H9 (cell line): ENCODE data around the gene GNMT. TPM values are rescaled to one million over a fixed set of nuclear protein-coding genes. Genes with fewer than 3 reads are reported as not detected.

Experiments
- DNase-seq: peaks from one replicate; pipeline ENCODE4 v3.0.0-alpha.2; 2017
- H2AFZ ChIP-seq: one replicate; pipeline ENCODE4 v1.6.1; 2013; ENCODE audit warnings: mild to moderate bottlenecking, low read length, control low read depth, moderate library complexity
- H2AK5ac ChIP-seq: 2 replicates; pipeline ENCODE4 v1.6.1; 2013; ENCODE audit warnings: low read length, control low read depth, mixed read lengths; ENCODE audit not compliant: insufficient read length
- H2BK120ac ChIP-seq: one replicate; pipeline ENCODE4 v1.6.1; 2013; ENCODE audit warnings: low read depth, mild to moderate bottlenecking, low read length, control low read depth, inconsistent platforms; ENCODE audit not compliant: poor library complexity, severe bottlenecking
- H2BK12ac ChIP-seq: 2 replicates; pipeline ENCODE4 v1.6.1; 2013; ENCODE audit warnings: low read length, control low read depth, mixed read lengths, low read depth; ENCODE audit not compliant: insufficient read length
- H2BK15ac ChIP-seq: 2 replicates; pipeline ENCODE4 v1.6.1; 2013; ENCODE audit warnings: low read depth, low read length, control low read depth
- H2BK20ac ChIP-seq: one replicate; pipeline ENCODE4 v1.6.1; 2013; ENCODE audit warnings: low read depth, mild to moderate bottlenecking, low read length, control low read depth, inconsistent platforms; ENCODE audit not compliant: poor library complexity, severe bottlenecking
- H2BK5ac ChIP-seq: 2 replicates; pipeline ENCODE4 v1.6.1; 2013; ENCODE audit warnings: low read length, control low read depth, mixed read lengths; ENCODE audit not compliant: insufficient read length
- H3K14ac ChIP-seq: 2 replicates; pipeline ENCODE4 v1.6.1; 2013; ENCODE audit warnings: low read length, control low read depth; ENCODE audit not compliant: insufficient read depth
- H3K18ac ChIP-seq: 2 replicates; pipeline ENCODE4 v1.6.1; 2013; ENCODE audit warnings: low read depth, mild to moderate bottlenecking, mixed read lengths, low read length, control low read depth; ENCODE audit not compliant: insufficient read length
- H3K23ac ChIP-seq: 2 replicates; pipeline ENCODE4 v1.6.1; 2013; ENCODE audit warnings: low read length, control low read depth, mixed read lengths, low read depth; ENCODE audit not compliant: insufficient read length
- H3K23me2 ChIP-seq: 2 replicates; pipeline ENCODE4 v1.6.1; 2013; ENCODE audit warnings: low read depth, mild to moderate bottlenecking, mixed read lengths, low read length, control low read depth; ENCODE audit not compliant: insufficient read length, poor library complexity, severe bottlenecking
- H3K27ac ChIP-seq: 2 replicates; pipeline ENCODE4 v1.5.1; 2013; ENCODE audit warnings: low read length, control low read depth, mixed read lengths, low read depth; ENCODE audit not compliant: insufficient read length
- H3K27me3 ChIP-seq: 2 replicates; pipeline ENCODE4 v1.6.1; 2013; ENCODE audit warnings: low read length, control low read depth, inconsistent platforms; ENCODE audit not compliant: insufficient read depth
- H3K4ac ChIP-seq: 2 replicates; pipeline ENCODE4 v1.6.1; 2013; ENCODE audit warnings: low read depth, mild to moderate bottlenecking, control low read depth, inconsistent platforms, low read length, moderate library complexity
- H3K4me1 ChIP-seq: 2 replicates; pipeline ENCODE4 v1.6.1; 2013; ENCODE audit warnings: low read length, control low read depth, inconsistent platforms; ENCODE audit not compliant: insufficient read depth
- H3K4me2 ChIP-seq: 2 replicates; pipeline ENCODE4 v1.6.1; 2013; ENCODE audit warnings: low read length, control low read depth, mixed read lengths; ENCODE audit not compliant: insufficient read length, insufficient read depth
- H3K56ac ChIP-seq: 2 replicates; pipeline ENCODE4 v1.6.1; 2013; ENCODE audit warnings: low read depth, mild to moderate bottlenecking, mixed read lengths, low read length, control low read depth; ENCODE audit not compliant: insufficient read length
- H3K79me1 ChIP-seq: 2 replicates; pipeline ENCODE4 v1.6.1; 2013; ENCODE audit warnings: low read depth, mild to moderate bottlenecking, moderate library complexity, low read length, control low read depth, inconsistent platforms; ENCODE audit not compliant: insufficient read depth, poor library complexity, severe bottlenecking
- H3K79me2 ChIP-seq: 2 replicates; pipeline ENCODE4 v1.6.1; 2013; ENCODE audit warnings: low read length, control low read depth, inconsistent platforms; ENCODE audit not compliant: insufficient read depth
- H3K9ac ChIP-seq: 2 replicates; pipeline ENCODE4 v1.6.1; 2013; ENCODE audit warnings: low read length, control low read depth, mixed read lengths; ENCODE audit not compliant: insufficient read length; ENCODE audit errors: extremely low read depth
- H3K9me3 ChIP-seq: one replicate; pipeline ENCODE4 v1.6.1; 2013; ENCODE audit warnings: low read depth, low read length, inconsistent platforms; ENCODE audit not compliant: control insufficient read depth
- H3T11ph ChIP-seq: one replicate; pipeline ENCODE4 v1.6.1; 2013; ENCODE audit warnings: mild to moderate bottlenecking, low read length, control low read depth, inconsistent platforms
- H4K20me1 ChIP-seq: one replicate; pipeline ENCODE4 v1.6.1; 2013; ENCODE audit not compliant: control insufficient read depth, insufficient read length, insufficient read depth
- H4K5ac ChIP-seq: 2 replicates; pipeline ENCODE4 v1.6.1; 2013; ENCODE audit warnings: low read depth, mild to moderate bottlenecking, mixed read lengths, low read length, control low read depth; ENCODE audit not compliant: insufficient read length
- H4K8ac ChIP-seq: replicated peaks from 2 replicates; pipeline ENCODE4 v1.6.1; 2013; ENCODE audit warnings: low read length, control low read depth, mixed read lengths, low read depth; ENCODE audit not compliant: insufficient read length
- H4K91ac ChIP-seq: 2 replicates; pipeline ENCODE4 v1.6.1; 2013; ENCODE audit warnings: low read depth, mild to moderate bottlenecking, moderate library complexity, mixed read lengths, low read length, control low read depth; ENCODE audit not compliant: insufficient read length
- H3K27ac Mint-ChIP-seq, 3 experiments: 2 replicates in 2 of 3; 3 replicates in 1 of 3; pipeline ENCODE4 v1.8.0; 2020 to 2021; ENCODE audit warnings: mixed read lengths in 3 of 3, mild to moderate bottlenecking in 1 of 3, moderate library complexity in 1 of 3
- H3K27me3 Mint-ChIP-seq: 2 replicates; pipeline ENCODE4 v1.8.0; 2021; ENCODE audit warnings: low read depth, mild to moderate bottlenecking, moderate library complexity, mixed read lengths
- H3K36me3 Mint-ChIP-seq, 3 experiments: 2 replicates in 2 of 3; 3 replicates in 1 of 3; pipeline ENCODE4 v1.8.0; 2020 to 2021; ENCODE audit warnings: low read depth in 3 of 3, mixed read lengths in 3 of 3; ENCODE audit not compliant: insufficient read depth in 1 of 3
- H3K4me1 Mint-ChIP-seq, 2 experiments: 2 replicates each; pipeline ENCODE4 v1.8.0; 2020; ENCODE audit warnings: mixed read lengths in 2 of 2
- H3K4me3 Mint-ChIP-seq, 2 experiments: 2 replicates in 1 of 2; 3 replicates in 1 of 2; pipeline ENCODE4 v1.8.0; 2020 to 2021; ENCODE audit warnings: mild to moderate bottlenecking in 2 of 2, mixed read lengths in 2 of 2, moderate library complexity in 1 of 2
- H3K9me3 Mint-ChIP-seq, 2 experiments: 2 replicates in 1 of 2; 3 replicates in 1 of 2; pipeline ENCODE4 v1.8.0; 2020; ENCODE audit warnings: mild to moderate bottlenecking in 2 of 2, mixed read lengths in 2 of 2, moderate library complexity in 1 of 2
- CTCF ChIP-seq: fragments of 200-600 bp; sonication (generic); conservative IDR thresholded peaks from 3 replicates; pipeline ENCODE4 v1.8.0; 2021; ENCODE audit warnings: antibody characterized with exemption, mild to moderate bottlenecking
- WGBS: extraction: QIAGEN DNeasy Blood & Tissue Kit; methylation state at CpG from one replicate; pipeline ENCODE4 v1.1.7; 2013; ENCODE audit warnings: missing lambda C conversion rate, low lambda C conversion rate, mixed read lengths; ENCODE audit not compliant: insufficient read length; ENCODE audit errors: extremely low coverage; 5-methylcytosine and 5-hydroxymethylcytosine counted together
- total RNA-seq: library from RNA; stranded (reverse); gene quantifications from 2 replicates; pipeline ENCODE4 v1.2.1, GENCODE V29; 2021

GNMT gene
- total RNA-seq, 1 experiment from 2014 or later = 1.1 TPM

- Histone ChIP-seq H2BK15ac (no peak overlapping the region), H2AK5ac (no peak overlapping the region), H3K14ac (no peak overlapping the region), H3T11ph (no peak overlapping the region), H4K91ac (no peak overlapping the region), H3K23me2 (peaks cover 6% of the 10 kb centered on the region), H3K27me3 (no peaks in the 10 kb centered on the region), H3K23ac (no peak overlapping the region), H4K8ac (no peak overlapping the region), H3K56ac (no peak overlapping the region), H4K20me1 (no peaks in the 10 kb centered on the region), H2BK12ac (no peak overlapping the region), H3K4me2 (no peak overlapping the region), H3K4me1 (no peaks in the 10 kb centered on the region), H3K4ac (no peak overlapping the region), H3K27ac (no peak overlapping the region), H2BK120ac (no peak overlapping the region), H3K18ac (no peak overlapping the region), H3K79me2 (no peaks in the 10 kb centered on the region; the same call in 1 of the 2 replicates), H4K5ac (no peak overlapping the region), H2BK5ac (no peak overlapping the region), H3K79me1 (peaks cover 4% of the 10 kb centered on the region), H2AFZ (no peak overlapping the region), H2BK20ac (no peak overlapping the region), H3K9me3 (no peaks in the 10 kb centered on the region), H3K9ac (no peak overlapping the region)
- DNase-seq = no peak
- Mint-ChIP-seq H3K4me1 (peaks cover 20 to 27% of the 10 kb centered on the region in 2 experiments), H3K36me3 (peaks cover 13 to 44% (median 29%) of the 10 kb centered on the region in 3 experiments), H3K9me3 (no peaks in the 10 kb centered on the region), H3K27me3 (no peaks in the 10 kb centered on the region; the same call in 1 of the 2 replicates), H3K4me3 (no peak overlapping the region), H3K27ac (peak overlapping the region in 1 of 3 experiments; percentile 14; a peak in 1 of 7 replicates)
- no peak for TF ChIP-seq CTCF
- no CpG with 5 or more reads among the region's 1 CpG for WGBS
Observed at GRCh38 chr6:42988486-42989020, 28.0 kb downstream of the GNMT start.
